Neural cell (in vitro differentiated cells): ENCODE results near the gene KBTBD12.

Experiments used
- CTCF ChIP-seq: fragments of 450-650 bp; IDR thresholded peaks from 2 replicates; pipeline ENCODE4 v1.5.1; 2014; ENCODE audit warnings: antibody characterized with exemption, mild to moderate bottlenecking, moderate library complexity; ENCODE audit not compliant: poor library complexity, severe bottlenecking
- EP300 ChIP-seq: fragments of 450-650 bp; conservative IDR thresholded peaks from 2 replicates; pipeline ENCODE4 v1.6.1; 2014; ENCODE audit warnings: antibody characterized with exemption, mild to moderate bottlenecking, moderate library complexity; ENCODE audit not compliant: poor library complexity, severe bottlenecking
- POLR2AphosphoS5 ChIP-seq: IDR thresholded peaks from 2 replicates; pipeline ENCODE4 v1.6.1; 2012
- REST ChIP-seq: IDR thresholded peaks from 2 replicates; pipeline ENCODE4 v1.6.1; 2012; ENCODE audit warnings: borderline replicate concordance

- TF ChIP-seq CTCF, result no peak
- no peak for TF ChIP-seq POLR2AphosphoS5
- no peak for TF ChIP-seq EP300
- no peak for TF ChIP-seq REST
These were observed 36.2 kb downstream of the KBTBD12 start for GRCh38 chr3:127951276-127951675.
